Astrocyte (in vitro differentiated cells and primary cell): ENCODE measurements around the gene IFI27L1.

ENCODE experiments used
- CTCF ChIP-seq: IDR thresholded peaks from 2 replicates; pipeline ENCODE4 v1.5.1; 2011; ENCODE audit warnings: low read depth, mild to moderate bottlenecking, inconsistent platforms, low read length, moderate library complexity; ENCODE audit not compliant: insufficient read depth
- EZH2 ChIP-seq: IDR thresholded peaks from 2 replicates; pipeline ENCODE4 v1.6.1; 2012; ENCODE audit warnings: mild to moderate bottlenecking, low read length, inconsistent platforms; ENCODE audit not compliant: insufficient read depth

- TF ChIP-seq EZH2 (no peak), CTCF (no peak)
These were observed 30.8 kb upstream of the IFI27L1 start for GRCh38 chr14:94050231-94050880.
